Measurements from ENCODE around the gene IQSEC1. TPM values are rescaled to one million over a fixed set of nuclear protein-coding genes. Genes with fewer than 3 reads are reported as not detected.

IQSEC1 gene
- total and polyA plus RNA-seq, 2 donors (not counting 1 experiment from before 2014, with no cell fraction given) = 4.3 to 18.2 TPM

DNA sequence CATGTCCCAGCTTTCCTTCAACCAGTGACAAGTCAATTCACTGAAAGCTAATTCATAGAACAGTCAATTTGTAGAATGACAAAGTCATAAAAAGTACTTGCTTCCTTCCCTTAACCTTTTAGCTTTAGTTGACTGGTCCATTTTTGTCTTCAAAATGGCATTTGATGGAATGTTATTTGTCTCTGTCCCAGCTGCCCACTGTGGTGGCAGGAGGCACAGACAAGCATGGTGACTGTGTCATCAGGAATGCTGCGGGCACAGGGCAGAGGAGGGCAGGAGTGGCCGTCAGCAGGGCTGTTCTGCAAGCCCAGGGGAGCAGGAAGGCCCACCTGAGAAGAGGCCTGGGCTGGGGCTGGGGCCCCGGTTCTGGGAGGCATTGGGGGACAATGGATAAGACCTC is 10.0 kb downstream of the IQSEC1 start:
- Histone ChIP-seq H3K9ac (ENCODE audit: insufficient read depth, low read length) (no peak overlapping the region), H3K4me2 (ENCODE audit: extremely low read depth, insufficient read depth, low read length) (no peak overlapping the region), H3K27ac (ENCODE audit: insufficient read depth, low read length) (no peak overlapping the region), H3K4me1 (ENCODE audit: control insufficient read depth, extremely low read depth, insufficient read depth, low read length) (no peaks in the 10 kb centered on the region), H3K4me3 (replicated peaks in 1 of 4; ENCODE audit: control extremely low read depth in 1 of 4, insufficient read depth in 1 of 4, low read depth in 3 of 4, low read length in 4 of 4) (no peak overlapping the region), H3K27me3 (ENCODE audit: control insufficient read depth, insufficient read depth, low read length) (no peaks in the 10 kb centered on the region), H2AFZ (ENCODE audit: low read length) (no peak overlapping the region), H3K79me2 (ENCODE audit: control insufficient read depth, insufficient read depth, low read length) (no peaks in the 10 kb centered on the region), H3K9me3 (ENCODE audit: control insufficient read depth, insufficient read depth, low read depth, low read length) (no peaks in the 10 kb centered on the region), H4K20me1 (ENCODE audit: control insufficient read depth, extremely low read depth, insufficient read depth, low read length) (no peaks in the 10 kb centered on the region), H3K36me3 (ENCODE audit: control insufficient read depth, insufficient read depth, low read length) (no peaks in the 10 kb centered on the region)
- TF ChIP-seq EZH2 (IDR thresholded peaks at IDR 0.05; ENCODE audit: low read length, missing control alignments) = no peak
- TF ChIP-seq, protein P1, sequence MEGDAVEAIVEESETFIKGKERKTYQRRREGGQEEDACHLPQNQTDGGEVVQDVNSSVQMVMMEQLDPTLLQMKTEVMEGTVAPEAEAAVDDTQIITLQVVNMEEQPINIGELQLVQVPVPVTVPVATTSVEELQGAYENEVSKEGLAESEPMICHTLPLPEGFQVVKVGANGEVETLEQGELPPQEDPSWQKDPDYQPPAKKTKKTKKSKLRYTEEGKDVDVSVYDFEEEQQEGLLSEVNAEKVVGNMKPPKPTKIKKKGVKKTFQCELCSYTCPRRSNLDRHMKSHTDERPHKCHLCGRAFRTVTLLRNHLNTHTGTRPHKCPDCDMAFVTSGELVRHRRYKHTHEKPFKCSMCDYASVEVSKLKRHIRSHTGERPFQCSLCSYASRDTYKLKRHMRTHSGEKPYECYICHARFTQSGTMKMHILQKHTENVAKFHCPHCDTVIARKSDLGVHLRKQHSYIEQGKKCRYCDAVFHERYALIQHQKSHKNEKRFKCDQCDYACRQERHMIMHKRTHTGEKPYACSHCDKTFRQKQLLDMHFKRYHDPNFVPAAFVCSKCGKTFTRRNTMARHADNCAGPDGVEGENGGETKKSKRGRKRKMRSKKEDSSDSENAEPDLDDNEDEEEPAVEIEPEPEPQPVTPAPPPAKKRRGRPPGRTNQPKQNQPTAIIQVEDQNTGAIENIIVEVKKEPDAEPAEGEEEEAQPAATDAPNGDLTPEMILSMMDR (conservative IDR thresholded peaks at IDR 0.05 in 1 of 2, IDR thresholded peaks at IDR 0.05 in 1 of 2; ENCODE audit: low read depth in 1 of 2, low read length in 2 of 2) = no peak
- no peak for DNase-seq (ENCODE audit: low read depth in 2 of 2)

DNA sequence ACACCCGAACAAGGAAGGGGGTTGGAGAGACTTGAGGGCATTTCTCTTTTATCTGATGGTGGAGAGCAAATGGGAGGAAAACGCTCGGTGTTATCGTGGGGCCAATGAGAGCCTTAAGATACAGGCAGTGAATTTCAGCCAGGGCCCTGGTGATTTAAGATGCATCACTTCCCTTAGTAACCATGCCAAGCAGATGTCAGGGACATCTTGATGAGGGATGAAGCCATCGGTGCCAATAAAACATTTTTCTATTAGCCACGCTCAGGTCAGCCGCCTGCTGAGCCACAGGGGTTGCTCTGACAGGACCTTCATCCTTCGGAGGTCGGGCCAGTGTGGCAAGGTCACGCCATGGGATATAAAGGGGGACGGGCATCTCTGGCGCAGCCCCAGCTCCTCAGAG is 10.6 kb downstream of the IQSEC1 start:
- Histone ChIP-seq H3K4me3 (replicated peaks in 1 of 4; ENCODE audit: control extremely low read depth in 1 of 4, insufficient read depth in 1 of 4, low read depth in 3 of 4, low read length in 4 of 4) (no peak overlapping the region), H3K27ac (ENCODE audit: insufficient read depth, low read length) (no peak overlapping the region), H3K4me1 (ENCODE audit: control insufficient read depth, extremely low read depth, insufficient read depth, low read length) (no peaks in the 10 kb centered on the region), H3K79me2 (ENCODE audit: control insufficient read depth, insufficient read depth, low read length) (no peaks in the 10 kb centered on the region), H3K9ac (ENCODE audit: insufficient read depth, low read length) (no peak overlapping the region), H3K4me2 (ENCODE audit: extremely low read depth, insufficient read depth, low read length) (no peak overlapping the region), H3K27me3 (ENCODE audit: control insufficient read depth, insufficient read depth, low read length) (no peaks in the 10 kb centered on the region), H3K9me3 (ENCODE audit: control insufficient read depth, insufficient read depth, low read depth, low read length) (no peaks in the 10 kb centered on the region), H2AFZ (ENCODE audit: low read length) (no peak overlapping the region), H4K20me1 (ENCODE audit: control insufficient read depth, extremely low read depth, insufficient read depth, low read length) (no peaks in the 10 kb centered on the region), H3K36me3 (ENCODE audit: control insufficient read depth, insufficient read depth, low read length) (no peaks in the 10 kb centered on the region)
- no peak for DNase-seq (ENCODE audit: low read depth in 2 of 2)
- TF ChIP-seq EZH2 (IDR thresholded peaks at IDR 0.05; ENCODE audit: low read length, missing control alignments) = no peak
- TF ChIP-seq, protein P1 (conservative IDR thresholded peaks at IDR 0.05 in 1 of 2, IDR thresholded peaks at IDR 0.05 in 1 of 2; ENCODE audit: low read depth in 1 of 2, low read length in 2 of 2) = no peak

DNA sequence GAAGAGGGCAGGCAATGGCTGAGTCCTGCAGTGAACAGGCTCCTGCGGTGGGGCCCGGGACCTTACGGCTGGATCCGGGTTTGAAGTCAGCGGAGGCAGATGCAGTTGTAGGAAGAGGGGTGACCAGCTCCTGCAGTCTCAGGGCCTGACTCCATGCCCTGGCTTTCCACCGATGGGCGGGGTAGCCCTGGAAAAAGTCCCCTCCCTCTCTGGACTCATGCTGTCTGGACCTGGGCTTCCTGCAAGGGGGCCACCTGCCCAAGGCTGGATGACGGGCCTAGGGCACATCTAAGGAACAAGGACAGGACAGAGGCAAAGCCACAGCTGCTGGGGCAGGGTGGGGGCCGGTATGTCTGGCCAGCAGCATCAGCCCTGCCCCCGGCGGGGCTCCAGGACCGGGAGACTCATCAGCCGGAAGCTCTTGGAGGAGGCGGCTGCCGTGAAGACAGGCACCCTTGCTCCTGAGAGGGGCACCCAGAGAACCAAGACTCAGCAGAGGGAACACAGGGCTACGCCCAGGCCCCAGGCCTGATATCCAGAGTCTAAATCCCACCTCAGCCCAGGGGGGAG is 12.8 kb downstream of the IQSEC1 start:
- Histone ChIP-seq H3K27me3 (ENCODE audit: control insufficient read depth, insufficient read depth, low read length) (no peaks in the 10 kb centered on the region), H3K36me3 (ENCODE audit: control insufficient read depth, insufficient read depth, low read length) (no peaks in the 10 kb centered on the region), H3K4me3 (replicated peaks in 1 of 4; ENCODE audit: control extremely low read depth in 1 of 4, insufficient read depth in 1 of 4, low read depth in 3 of 4, low read length in 4 of 4) (no peak overlapping the region), H4K20me1 (ENCODE audit: control insufficient read depth, extremely low read depth, insufficient read depth, low read length) (no peaks in the 10 kb centered on the region), H3K4me1 (ENCODE audit: control insufficient read depth, extremely low read depth, insufficient read depth, low read length) (no peaks in the 10 kb centered on the region), H3K9ac (ENCODE audit: insufficient read depth, low read length) (no peak overlapping the region), H3K9me3 (ENCODE audit: control insufficient read depth, insufficient read depth, low read depth, low read length) (no peaks in the 10 kb centered on the region), H3K4me2 (ENCODE audit: extremely low read depth, insufficient read depth, low read length) (no peak overlapping the region), H3K79me2 (ENCODE audit: control insufficient read depth, insufficient read depth, low read length) (no peaks in the 10 kb centered on the region), H2AFZ (ENCODE audit: low read length) (no peak overlapping the region), H3K27ac (ENCODE audit: insufficient read depth, low read length) (no peak overlapping the region)
- TF ChIP-seq, protein P1 (conservative IDR thresholded peaks at IDR 0.05 in 1 of 2, IDR thresholded peaks at IDR 0.05 in 1 of 2; ENCODE audit: low read depth in 1 of 2, low read length in 2 of 2) = no peak
- no peak for TF ChIP-seq EZH2 (IDR thresholded peaks at IDR 0.05; ENCODE audit: low read length, missing control alignments)
- DNase-seq (ENCODE audit: low read depth in 2 of 2) = no peak
